Caco-2 (cell line): ENCODE data around the gene STK10. TPM values are rescaled to one million over a fixed set of nuclear protein-coding genes. Genes with fewer than 3 reads are reported as not detected.

Source experiments
- BruUV-seq: library from RNA; stranded (reverse); fragments of 400-500 nt; replicated peaks from 2 replicates; lab custom pipeline; 2021; lab: Mats Ljungman, UMichigan
- CTCF ChIA-PET: fragments of 300-600 bp; sonication (Branson Sonifier 250); formaldehyde crosslinking; loops from one replicate; lab custom pipeline; 2022; ENCODE audit warnings: antibody characterized with exemption; lab: Charles Lee
- POLR2A ChIA-PET: fragments of 300-600 bp; sonication (Branson Sonifier 250); formaldehyde crosslinking; loops from one replicate; lab custom pipeline; 2022; ENCODE audit warnings: antibody characterized with exemption; lab: Charles Lee
- DNase-seq, 2 experiments: peaks; one replicate each; pipeline versions ENCODE4 v3.0.0 to v3.0.0-alpha.2; 2020 to 2022
- H3K27me3 ChIP-seq: replicated peaks from 2 replicates; pipeline ENCODE4 v1.6.0; 2011; ENCODE audit warnings: low read length; ENCODE audit not compliant: control insufficient read depth, insufficient read depth
- H3K36me3 ChIP-seq: 2 replicates; pipeline ENCODE4 v1.5.1; 2011; ENCODE audit warnings: low read length; ENCODE audit not compliant: control insufficient read depth, insufficient read depth
- H3K4me1 ChIP-seq: fragments of 250-450 bp; sonication (Bioruptor Pico); 2 replicates; pipeline ENCODE4 v1.5.1; 2020; ENCODE audit warnings: mild to moderate bottlenecking
- H3K4me3 ChIP-seq: 2 replicates; pipeline ENCODE4 v1.5.1; 2011; ENCODE audit warnings: low read depth, mild to moderate bottlenecking, control low read depth, low read length
- H3K9me3 ChIP-seq: fragments of 250-450 bp; sonication (Bioruptor Pico); 2 replicates; pipeline ENCODE4 v1.5.1; 2020; ENCODE audit warnings: mild to moderate bottlenecking, moderate library complexity
- H3K27ac Mint-ChIP-seq: one replicate; pipeline ENCODE4 v1.8.0; 2022; ENCODE audit warnings: mixed read lengths; ENCODE audit not compliant: unreplicated experiment
- H3K27me3 Mint-ChIP-seq: one replicate; pipeline ENCODE4 v1.8.0; 2022; ENCODE audit warnings: mixed read lengths; ENCODE audit not compliant: insufficient read depth, unreplicated experiment
- H3K36me3 Mint-ChIP-seq: one replicate; pipeline ENCODE4 v1.8.0; 2022; ENCODE audit warnings: mild to moderate bottlenecking, mixed read lengths; ENCODE audit not compliant: insufficient read depth, unreplicated experiment
- H3K4me1 Mint-ChIP-seq: one replicate; pipeline ENCODE4 v1.8.0; 2022; ENCODE audit warnings: low read depth, mixed read lengths; ENCODE audit not compliant: unreplicated experiment
- H3K4me3 Mint-ChIP-seq: one replicate; pipeline ENCODE4 v1.8.0; 2022; ENCODE audit warnings: mild to moderate bottlenecking, moderate library complexity, mixed read lengths; ENCODE audit not compliant: unreplicated experiment
- H3K9me3 Mint-ChIP-seq: one replicate; pipeline ENCODE4 v1.8.0; 2022; ENCODE audit warnings: mixed read lengths; ENCODE audit not compliant: unreplicated experiment
- CTCF ChIP-seq, 2 experiments: fragments of 200-600 bp in 1 of 2; IDR thresholded peaks; 1 replicate in 1 of 2; 2 replicates in 1 of 2; pipeline versions ENCODE4 v1.5.1 to v1.8.0; 2011 to 2022; ENCODE audit warnings: antibody characterized with exemption in 1 of 2, control low read depth in 1 of 2, inconsistent platforms in 1 of 2, low read depth in 1 of 2, low read length in 1 of 2, mild to moderate bottlenecking in 1 of 2, moderate library complexity in 1 of 2; ENCODE audit not compliant: insufficient read depth in 1 of 2, severe bottlenecking in 1 of 2, unreplicated experiment in 1 of 2
- intact Hi-C: fragments of 100-400 bp; cut with micrococcal nuclease; formaldehyde crosslinking; loops from one replicate; pipeline ENCODE4 v1.10.0; 2022; ENCODE audit not compliant: unreplicated experiment
- total RNA-seq: library from RNA; stranded (reverse); gene quantifications from 2 replicates; pipeline ENCODE4 v1.2.3, GENCODE V29; 2022

STK10 gene
- total RNA-seq, 1 experiment from 2014 or later: 10.3 TPM

- no peak for TF ChIP-seq CTCF (IDR thresholded peaks at IDR 0.05; ENCODE audit: insufficient read depth in 1 of 2, low read depth in 1 of 2, low read length in 1 of 2, severe bottlenecking in 1 of 2, unreplicated experiment in 1 of 2)
- Mint-ChIP-seq H3K4me1 (peaks cover 7% of the 10 kb centered on the region), H3K4me3 (no peak overlapping the region), H3K9me3 (peaks cover 10% of the 10 kb centered on the region), H3K27me3 (no peaks in the 10 kb centered on the region), H3K36me3 (peaks cover 17% of the 10 kb centered on the region), H3K27ac (no peak overlapping the region)
- POLR2A ChIA-PET: interaction anchor here (0.5 kb wide), 1 partner anchor 96 kb away, joined by 6 read pairs; the partner anchor contains the start of gene FBXW11
- no TSS peak for BruUV-seq
- intact Hi-C loops: loop anchor here (10.0 kb wide), 1 partner anchor 272 kb away; no protein-coding TSS in a partner anchor
- Histone ChIP-seq H3K9me3 (no peaks in the 10 kb centered on the region), H3K27me3 (no peaks in the 10 kb centered on the region), H3K4me1 (peaks cover 9% of the 10 kb centered on the region; the same call in 1 of the 2 replicates), H3K36me3 (no peaks in the 10 kb centered on the region), H3K4me3 (no peak overlapping the region)
- DNase-seq: no peak
- CTCF ChIA-PET: no interaction called here
Measured at GRCh38 chr5:172102218-172102870, 85.7 kb downstream of the STK10 start.

GRCh38 chr5:172101547-172102217 is 86.3 kb downstream of the STK10 start:
- no peak for DNase-seq
- no peaks in the 10 kb centered on the region for H3K36me3 ChIP-seq
- Mint-ChIP-seq H3K27me3 (no peaks in the 10 kb centered on the region), H3K4me1 (peaks cover under 1% of the 10 kb centered on the region), H3K36me3 (peaks cover 17% of the 10 kb centered on the region), H3K9me3 (peaks cover 10% of the 10 kb centered on the region), H3K27ac (no peak overlapping the region), H3K4me3 (no peak overlapping the region)
- POLR2A ChIA-PET: interaction anchor here (0.5 kb wide), 1 partner anchor 95 kb away, joined by 6 read pairs; the partner anchor contains the start of gene FBXW11
- BruUV-seq: no TSS peak
- no peak overlapping the region for H3K4me3 ChIP-seq
- no peaks in the 10 kb centered on the region for H3K9me3 ChIP-seq
- TF ChIP-seq CTCF (IDR thresholded peaks at IDR 0.05; ENCODE audit: insufficient read depth in 1 of 2, low read depth in 1 of 2, low read length in 1 of 2, severe bottlenecking in 1 of 2, unreplicated experiment in 1 of 2): no peak
- 0 out of 2 replicates have a peak, but pooled peaks cover 5% of the 10 kb centered on the region for H3K4me1 ChIP-seq
- no peaks in the 10 kb centered on the region for H3K27me3 ChIP-seq
- CTCF ChIA-PET: no interaction called here
- intact Hi-C loops: loop anchor here (10.0 kb wide), 1 partner anchor 273 kb away; no protein-coding TSS in a partner anchor

- Mint-ChIP-seq H3K27ac (no peak overlapping the region), H3K4me1 (no peaks in the 10 kb centered on the region), H3K4me3 (no peak overlapping the region), H3K36me3 (peaks cover 23% of the 10 kb centered on the region), H3K27me3 (no peaks in the 10 kb centered on the region), H3K9me3 (peaks cover 10% of the 10 kb centered on the region)
- TF ChIP-seq CTCF (IDR thresholded peaks at IDR 0.05; ENCODE audit: insufficient read depth in 1 of 2, low read depth in 1 of 2, low read length in 1 of 2, severe bottlenecking in 1 of 2, unreplicated experiment in 1 of 2): no peak
- H3K36me3 ChIP-seq: no peaks in the 10 kb centered on the region
- H3K9me3 ChIP-seq: no peaks in the 10 kb centered on the region
- 0 out of 2 replicates have a peak, but pooled peaks cover 1% of the 10 kb centered on the region for H3K4me1 ChIP-seq
- H3K4me3 ChIP-seq: no peak overlapping the region
- ChIA-PET POLR2A (no interaction called here), CTCF (interaction anchor here (1.4 kb wide), 1 partner anchor 89 kb away, joined by 3 read pairs; the partner anchor contains the start of gene STK10)
- H3K27me3 ChIP-seq: no peaks in the 10 kb centered on the region
- DNase-seq: no peak
- no TSS peak for BruUV-seq
- intact Hi-C loops: no loop called here
Measured at GRCh38 chr5:172098883-172099282, 89.1 kb downstream of the STK10 start.
